Peyer's patch (tissue), 4 donors: ENCODE data around the gene KLHL5.

Source experiments
- POLR2A ChIP-seq, 2 donors: fragments of 450-650 bp; IDR thresholded peaks; one replicate each; pipeline ENCODE4 v1.5.1; 2017; ENCODE audit warnings: antibody characterized with exemption in 2 of 2, mild to moderate bottlenecking in 2 of 2, moderate library complexity in 2 of 2
- TF ChIP-seq, protein P1 (sequence below), 6 experiments: fragments of 450-650 bp in 4 of 6; fragments of 200-600 bp in 2 of 6; sonication (generic) in 1 of 6; IDR thresholded peaks; one replicate each; pipeline ENCODE4 v1.5.1; 2017 to 2019; ENCODE audit warnings: antibody characterized with exemption in 6 of 6, mild to moderate bottlenecking in 3 of 6, moderate library complexity in 1 of 6

DNA sequence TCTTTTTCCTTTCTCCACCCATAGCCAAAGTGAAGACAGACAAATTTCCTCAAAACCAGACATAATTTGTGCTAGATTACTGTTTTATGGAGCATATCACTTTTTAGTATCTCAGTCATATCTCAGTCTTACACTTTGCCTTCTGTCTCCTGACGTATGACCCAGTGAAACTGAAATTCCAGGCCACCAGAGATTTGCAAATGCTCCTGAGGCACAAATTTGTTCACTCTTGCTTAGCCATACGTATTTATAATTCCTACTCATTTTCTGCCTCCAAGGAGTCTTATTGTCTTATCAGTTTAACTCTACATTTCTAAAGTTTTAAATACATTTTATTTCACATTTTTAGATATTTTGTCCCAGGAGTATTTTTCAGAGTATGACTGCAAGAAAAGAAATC, 39.8 kb upstream of the KLHL5 start:
- TF ChIP-seq, protein P1, sequence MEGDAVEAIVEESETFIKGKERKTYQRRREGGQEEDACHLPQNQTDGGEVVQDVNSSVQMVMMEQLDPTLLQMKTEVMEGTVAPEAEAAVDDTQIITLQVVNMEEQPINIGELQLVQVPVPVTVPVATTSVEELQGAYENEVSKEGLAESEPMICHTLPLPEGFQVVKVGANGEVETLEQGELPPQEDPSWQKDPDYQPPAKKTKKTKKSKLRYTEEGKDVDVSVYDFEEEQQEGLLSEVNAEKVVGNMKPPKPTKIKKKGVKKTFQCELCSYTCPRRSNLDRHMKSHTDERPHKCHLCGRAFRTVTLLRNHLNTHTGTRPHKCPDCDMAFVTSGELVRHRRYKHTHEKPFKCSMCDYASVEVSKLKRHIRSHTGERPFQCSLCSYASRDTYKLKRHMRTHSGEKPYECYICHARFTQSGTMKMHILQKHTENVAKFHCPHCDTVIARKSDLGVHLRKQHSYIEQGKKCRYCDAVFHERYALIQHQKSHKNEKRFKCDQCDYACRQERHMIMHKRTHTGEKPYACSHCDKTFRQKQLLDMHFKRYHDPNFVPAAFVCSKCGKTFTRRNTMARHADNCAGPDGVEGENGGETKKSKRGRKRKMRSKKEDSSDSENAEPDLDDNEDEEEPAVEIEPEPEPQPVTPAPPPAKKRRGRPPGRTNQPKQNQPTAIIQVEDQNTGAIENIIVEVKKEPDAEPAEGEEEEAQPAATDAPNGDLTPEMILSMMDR (IDR thresholded peaks at IDR 0.05): no peak
- no peak for TF ChIP-seq POLR2A (IDR thresholded peaks at IDR 0.05)
